NCI-H1105 treated with DMSO at 0.1 percent for 48 hours (cell line): Measurements from ENCODE around the gene TMEM184A.

Experiments
- DNase-seq: peaks from one replicate; lab custom pipeline; 2025; lab: John Stamatoyannopoulos, UW

The TMEM184A gene

DNA sequence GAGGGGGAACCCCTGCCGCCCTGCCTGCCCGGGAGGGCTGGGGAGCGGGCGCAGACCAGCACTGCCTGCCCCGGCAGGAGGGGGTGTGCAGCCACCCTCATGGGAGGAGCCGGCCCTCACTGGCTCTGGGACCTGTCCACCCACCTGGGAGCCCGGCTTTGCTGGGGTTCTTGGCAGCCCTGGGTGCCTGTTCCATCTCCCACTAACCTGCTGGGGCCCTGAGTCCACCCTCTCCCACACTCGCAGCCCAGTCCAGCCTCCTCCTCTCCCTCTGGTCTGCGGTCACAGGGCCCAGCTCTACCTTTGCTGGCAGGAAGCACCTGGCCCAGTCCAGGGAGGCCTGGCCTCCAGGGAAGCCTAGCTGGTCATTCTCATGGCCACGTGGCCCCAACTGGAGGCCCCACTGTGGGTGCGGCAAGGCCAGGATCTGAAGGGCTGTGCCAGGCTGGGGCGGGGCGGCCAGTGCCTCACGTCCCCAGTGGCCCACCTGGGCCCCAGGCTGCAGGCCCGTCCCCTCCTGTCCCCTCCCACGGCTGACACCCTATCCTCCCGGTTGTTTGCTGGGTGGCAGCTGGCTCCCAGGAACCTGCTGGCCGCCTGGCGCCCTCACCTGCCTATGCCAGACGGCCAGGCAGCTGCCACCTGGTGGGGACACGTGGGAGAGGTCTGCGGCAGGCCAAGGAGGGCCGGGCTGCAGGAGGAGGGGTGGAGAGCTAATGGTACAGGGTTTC, at the start of gene TMEM184A:
TMEM184A (minus strand) TSS at position 393 of the 731 bp plus-strand sequence. CDS start 721 bp downstream, outside the sequence.
- peak; percentile 92 for DNase-seq

DNA sequence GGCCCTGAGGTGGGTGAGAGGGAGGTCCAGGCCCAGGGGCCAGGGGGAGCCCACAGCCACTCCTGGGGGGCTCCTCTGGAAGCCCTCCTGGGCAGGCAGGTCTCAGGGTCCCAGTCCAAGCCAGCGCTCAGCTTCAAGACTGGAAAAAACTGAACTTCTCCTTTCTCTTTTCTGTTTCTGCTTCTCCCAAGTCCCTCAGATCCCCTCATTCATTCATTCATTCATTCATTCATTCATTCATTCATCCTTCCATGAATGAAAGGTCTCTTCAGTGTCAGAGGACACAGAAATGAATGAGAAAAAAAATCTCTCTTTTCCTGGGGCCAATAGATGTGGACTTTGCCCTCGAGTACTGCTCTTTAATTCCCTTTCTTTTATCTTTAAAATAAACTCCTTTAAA, 48.4 kb upstream of the TMEM184A start:
- DNase-seq: no peak

DNA sequence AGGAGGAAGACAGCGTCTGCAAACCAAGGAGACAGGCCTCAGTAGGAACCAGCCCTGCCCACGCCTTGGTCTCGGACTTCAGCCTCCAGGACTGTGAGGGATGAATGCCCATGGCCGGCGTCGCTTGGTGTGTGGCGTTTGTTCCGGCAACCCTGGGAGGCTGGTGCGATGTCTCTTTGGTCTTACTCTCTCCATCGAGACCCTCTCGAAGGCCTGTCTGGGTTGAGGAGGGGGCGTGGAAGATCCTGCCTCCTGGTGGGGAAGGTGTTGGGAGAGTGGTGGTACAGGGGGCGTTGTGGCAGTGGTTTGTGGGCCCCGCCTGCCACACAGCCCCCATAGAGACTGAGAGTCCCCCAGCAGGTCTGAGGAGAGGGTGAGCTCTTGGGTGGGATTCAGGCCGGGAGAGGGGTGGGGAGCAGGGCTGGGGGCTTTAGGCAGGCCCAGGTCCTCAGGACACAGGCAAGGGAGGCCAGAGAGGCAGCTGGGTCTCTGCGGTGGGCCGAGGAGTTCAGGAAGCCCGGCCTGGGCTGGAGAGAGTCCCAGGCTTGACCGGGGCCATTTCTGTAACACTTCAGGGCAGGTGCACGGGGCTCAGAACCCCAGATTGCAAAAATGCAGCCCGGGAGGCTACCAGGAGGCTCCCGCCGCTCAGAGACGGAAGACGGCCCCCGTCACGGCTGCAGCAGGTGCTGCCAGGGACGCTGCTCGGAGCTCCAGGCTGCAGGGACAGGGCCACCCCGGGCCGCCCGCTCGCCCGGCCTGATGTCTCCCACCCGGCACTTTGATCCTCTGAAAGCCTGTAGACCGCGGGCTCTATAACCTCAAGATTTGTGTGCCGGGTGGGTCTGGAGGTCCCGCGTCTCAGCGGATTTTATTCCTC, 47.6 kb upstream of the TMEM184A start:
- DNase-seq: no peak

DNA sequence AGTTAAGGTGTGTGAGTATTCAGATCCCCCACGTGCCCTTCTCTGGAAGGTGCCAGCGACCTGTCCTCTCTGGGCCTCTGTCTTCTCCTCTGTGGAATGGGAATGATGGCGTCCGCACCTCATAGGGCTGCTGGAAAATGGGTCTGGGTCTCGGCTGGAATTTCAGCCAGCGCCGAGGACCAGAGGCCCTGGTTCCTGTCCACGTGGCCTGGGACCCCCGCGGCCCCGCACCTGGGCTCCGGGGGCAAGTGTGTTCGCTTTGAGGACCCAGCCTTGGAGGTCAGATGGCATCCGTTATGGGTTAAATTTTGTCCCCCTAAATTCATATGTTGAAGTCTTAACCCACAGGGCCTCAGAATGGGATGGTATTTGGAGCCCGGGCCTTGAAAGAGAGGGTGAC, 46.4 kb upstream of the TMEM184A start:
- no peak for DNase-seq

DNA sequence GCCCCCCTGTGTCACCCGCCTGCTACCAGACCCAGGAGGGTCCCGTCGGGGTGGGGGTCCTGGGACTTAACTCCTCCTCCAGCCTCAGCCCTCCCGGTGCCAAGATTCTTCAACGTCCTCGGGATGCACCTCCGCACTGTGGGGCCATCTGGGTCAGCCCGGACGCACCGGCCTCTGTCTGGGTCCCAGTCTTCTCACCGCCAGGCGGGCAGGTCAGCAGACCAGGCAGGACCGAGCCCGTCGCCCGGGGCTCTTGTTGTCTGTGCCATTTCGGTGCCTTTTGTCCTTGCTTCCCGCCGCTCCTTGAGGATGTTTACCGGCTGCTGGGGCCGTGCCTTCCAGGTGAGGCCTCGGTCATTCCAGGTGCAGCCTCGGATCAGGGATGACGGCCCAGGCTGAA, 46.0 kb upstream of the TMEM184A start:
- DNase-seq: no peak

DNA sequence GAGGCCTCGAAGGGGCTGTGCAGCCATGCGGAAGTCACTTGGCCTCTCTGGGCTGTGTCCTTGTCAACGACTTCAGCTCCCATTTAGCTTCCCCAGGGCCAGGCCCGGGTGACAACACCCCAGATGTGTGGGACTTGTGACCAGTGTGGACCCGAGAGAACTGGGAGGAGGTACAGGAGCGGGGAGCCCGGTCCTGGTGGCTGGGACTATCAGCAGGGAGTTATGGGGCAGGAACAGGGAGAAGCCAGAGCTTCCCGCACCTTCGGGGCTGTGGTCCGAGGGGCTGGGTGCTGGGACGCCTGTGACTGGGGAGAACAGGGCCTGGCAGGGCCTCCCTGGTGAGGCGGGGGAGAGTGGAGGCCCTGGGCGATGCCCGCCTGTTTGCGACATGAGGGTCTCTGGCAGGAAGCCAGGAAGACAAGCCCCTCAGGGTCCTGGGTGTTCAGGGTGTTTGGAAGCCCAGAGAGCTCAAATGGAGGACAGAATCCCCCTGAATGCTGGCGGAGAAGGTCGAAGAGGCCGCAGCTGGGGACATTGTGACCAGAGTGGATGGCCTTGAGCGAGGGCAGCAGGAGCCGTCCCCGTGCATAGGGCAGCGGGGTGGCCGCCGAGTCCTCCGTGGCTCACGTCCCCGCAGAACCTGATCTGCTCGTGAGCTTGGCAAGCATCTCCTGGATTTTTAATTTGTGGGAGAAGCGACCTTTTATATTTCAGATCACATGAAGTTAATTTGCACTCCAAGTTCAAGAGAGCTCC, 43.8 kb upstream of the TMEM184A start:
- DNase-seq: no peak

- no peak for DNase-seq
These were observed 43.1 kb upstream of the TMEM184A start for GRCh38 chr7:1598961-1599639.

- no peak for DNase-seq
These were observed 42.3 kb upstream of the TMEM184A start for GRCh38 chr7:1598286-1598685.

DNA sequence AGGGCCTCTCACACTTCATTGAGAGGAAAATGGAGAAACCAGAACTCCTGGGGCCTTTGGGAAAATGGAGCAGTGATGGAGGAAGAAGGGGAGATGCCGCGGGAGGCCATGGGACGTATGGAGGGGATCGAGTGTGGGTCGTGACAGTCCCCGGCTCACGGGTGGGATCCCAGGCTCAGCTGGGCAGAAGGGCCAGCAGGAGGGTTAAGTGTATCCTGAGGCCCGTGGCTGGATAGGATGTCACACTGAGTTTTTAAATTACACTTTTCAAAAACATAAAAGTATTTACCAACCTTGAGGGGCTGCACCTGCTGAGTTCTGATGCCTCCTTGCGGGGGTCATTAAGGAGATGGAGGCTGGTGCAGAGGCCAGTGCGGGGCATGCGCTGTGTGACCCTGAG, 41.8 kb upstream of the TMEM184A start:
- DNase-seq: no peak

- no peak for DNase-seq
These were observed 41.2 kb upstream of the TMEM184A start for GRCh38 chr7:1597066-1597760.

DNA sequence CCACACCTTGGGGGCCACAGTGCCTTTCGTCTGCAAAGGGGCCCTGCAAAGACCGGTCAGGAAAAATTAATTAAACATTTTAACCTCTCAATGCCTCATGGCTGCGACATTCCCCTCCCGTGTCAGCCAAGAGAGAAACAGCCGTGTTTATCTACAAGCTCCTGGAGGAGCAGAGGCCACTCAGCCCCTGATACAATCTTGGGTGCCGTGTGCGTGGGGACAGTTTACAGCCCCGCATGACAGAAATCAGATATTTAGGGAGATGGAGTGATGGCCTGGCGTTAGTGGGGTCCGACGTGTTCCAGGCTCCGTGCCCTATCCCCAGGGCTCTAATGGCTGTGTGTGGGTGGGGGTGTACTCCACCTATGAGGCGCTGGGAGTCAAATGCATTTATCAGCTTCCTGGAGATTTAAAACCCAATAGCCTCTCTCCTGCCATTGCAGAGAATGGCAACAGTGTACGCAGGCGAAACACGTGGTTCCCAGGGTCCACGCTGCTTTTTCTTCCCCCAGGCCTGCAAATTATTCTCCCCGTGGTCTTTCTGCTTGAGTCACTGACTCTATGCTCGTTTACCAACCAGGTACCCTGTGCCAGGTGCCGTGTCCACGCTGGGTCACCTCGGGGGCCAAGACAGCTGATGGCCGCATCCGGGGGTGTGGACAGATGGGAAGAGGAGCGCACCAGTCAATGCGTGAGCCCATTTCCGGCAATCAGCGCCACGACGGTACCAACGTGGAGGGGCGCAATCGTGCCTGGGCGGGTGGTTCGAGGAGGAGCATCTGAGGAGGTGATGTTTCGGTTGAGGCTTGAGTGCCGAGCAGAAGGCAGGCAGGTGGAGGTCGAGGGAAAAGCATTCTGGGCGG, 40.4 kb upstream of the TMEM184A start:
- DNase-seq: no peak

DNA sequence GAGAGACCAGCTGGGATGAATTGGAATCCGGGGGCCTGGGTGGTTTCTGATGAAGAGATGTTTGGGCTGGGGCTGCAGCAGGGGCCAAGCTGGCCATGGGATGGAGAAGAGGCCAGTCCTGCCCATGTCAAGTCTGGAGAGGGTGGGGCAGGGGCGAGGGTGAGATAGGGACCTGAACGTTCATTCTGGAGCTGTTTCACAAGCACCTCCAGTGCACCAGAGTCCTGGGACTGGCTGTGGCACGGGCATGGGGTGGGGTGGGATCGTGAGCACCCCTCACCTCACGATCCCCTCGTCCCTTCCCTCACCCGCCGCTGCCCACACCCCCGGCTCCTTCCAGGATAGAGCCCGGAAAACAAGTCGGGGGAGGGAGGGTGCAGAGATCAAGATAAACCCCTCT, 39.6 kb upstream of the TMEM184A start:
- DNase-seq: no peak

DNA sequence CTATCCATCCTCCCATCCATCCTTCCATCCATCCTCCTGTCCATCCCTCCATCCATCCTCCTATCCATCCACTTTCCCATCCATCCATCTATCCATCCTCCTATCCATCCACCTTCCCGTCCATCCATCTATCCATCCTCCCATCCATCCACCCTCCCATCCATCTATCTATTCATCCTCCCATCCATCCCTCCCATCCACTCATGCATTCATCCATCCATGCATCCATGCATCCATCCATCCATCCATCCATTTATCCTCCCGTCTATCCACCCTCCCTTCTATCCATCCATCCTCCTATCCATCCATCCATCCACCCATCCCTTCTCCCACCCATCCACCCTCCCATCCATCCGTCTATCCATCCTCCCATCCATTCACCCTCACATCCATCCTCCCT, 39.0 kb upstream of the TMEM184A start:
- no peak for DNase-seq

- no peak for DNase-seq
These were observed 38.0 kb upstream of the TMEM184A start for GRCh38 chr7:1593904-1594421.

DNA sequence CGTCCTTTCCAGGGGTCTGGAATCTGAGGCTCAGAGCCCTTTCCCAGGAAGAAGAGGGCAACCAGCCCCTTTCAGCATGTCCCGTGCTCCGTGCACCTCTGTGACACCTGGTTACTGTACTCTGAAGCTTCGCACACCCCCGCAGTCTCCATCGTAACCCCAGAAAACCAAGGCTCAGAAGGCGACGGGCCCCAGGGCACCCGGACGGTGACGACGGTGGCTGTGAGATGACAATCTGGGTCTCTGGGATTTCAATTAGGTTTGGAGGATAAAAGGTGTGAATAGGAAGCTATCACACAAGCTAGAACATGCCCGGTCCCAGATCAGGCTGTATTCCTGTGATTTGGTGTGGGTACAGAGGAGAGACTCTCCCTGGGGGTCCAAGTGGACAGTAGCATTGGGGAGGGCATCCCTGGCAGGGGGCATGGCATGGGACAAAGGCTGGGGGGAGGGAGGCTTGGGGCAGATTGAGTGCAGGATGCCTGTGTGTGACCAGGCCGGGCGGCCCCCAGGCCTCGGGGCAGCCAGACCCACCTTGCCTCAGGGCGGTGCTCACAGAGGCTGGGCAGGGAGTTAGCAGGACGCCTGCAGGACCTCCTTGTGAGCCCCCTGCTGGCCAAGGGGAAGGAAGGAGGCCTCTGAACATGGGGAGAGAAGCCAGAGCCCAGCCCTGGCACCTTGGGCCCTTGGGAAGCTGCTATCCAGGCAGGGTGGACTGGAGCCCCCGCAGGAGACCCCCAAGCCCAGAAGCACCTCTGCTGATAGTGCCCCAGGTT, 37.3 kb upstream of the TMEM184A start:
- no peak for DNase-seq

- DNase-seq: no peak
These were observed 36.4 kb upstream of the TMEM184A start for GRCh38 chr7:1592299-1592871.

DNA sequence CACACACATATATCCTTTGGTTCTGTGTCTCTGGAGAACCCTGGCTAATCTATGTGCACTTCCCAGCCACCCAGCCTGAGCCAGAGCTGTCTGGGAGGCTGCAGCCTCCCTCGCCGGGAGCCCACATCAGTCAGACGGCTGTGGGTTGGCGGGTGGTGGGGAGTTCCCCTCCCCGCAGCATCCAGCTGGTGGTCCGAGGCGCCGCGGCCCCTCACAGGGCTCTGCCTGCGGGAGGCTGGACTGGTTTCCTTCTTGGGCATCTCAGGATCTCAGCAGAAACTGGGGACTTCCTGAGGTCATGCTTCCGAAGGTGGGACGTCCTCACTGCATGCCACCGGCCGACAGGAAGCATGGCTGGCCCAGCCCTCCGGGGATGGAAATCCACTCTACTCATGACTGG, 35.9 kb upstream of the TMEM184A start:
- no peak for DNase-seq

DNA sequence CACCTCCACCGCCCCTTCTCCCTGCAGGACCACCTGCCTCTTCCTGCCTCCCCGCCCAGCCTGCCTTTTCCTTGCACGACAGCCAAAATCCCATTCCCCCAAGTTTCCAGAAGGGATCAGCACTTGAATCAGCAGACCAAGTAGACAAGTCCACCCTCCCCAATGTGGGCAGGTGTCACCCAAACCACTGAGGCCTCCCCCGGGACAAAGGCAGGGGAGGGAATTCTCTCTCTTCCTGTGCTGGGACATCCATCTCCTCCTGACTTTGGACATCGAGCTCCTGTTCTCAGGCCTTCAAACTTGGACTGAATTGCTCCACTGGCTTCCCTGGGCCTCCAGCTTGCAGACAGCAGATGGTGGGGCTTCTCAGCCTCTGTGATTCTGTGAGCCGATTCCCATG, 35.4 kb upstream of the TMEM184A start:
- no peak for DNase-seq

DNA sequence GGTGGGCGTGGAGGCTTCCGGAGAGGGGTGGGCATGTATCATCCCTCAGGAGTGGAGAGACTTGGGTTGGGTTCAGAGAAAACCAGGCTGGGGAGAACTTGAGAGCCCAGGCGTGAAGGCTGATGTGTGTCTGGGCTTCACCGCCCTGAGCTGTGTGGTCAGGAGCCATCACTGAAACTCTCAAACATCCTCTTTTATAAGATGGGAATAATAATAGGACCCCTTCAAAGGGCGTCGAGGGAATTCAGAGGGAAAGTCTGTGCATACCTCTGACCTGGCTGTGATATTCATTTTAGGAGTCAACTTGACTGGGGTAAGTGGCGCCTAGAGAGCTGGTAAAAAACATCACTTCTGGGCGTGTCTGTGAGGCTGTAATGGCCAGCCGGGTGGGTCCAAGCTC, 34.9 kb upstream of the TMEM184A start:
- DNase-seq: no peak
